Caco-2 (cell line): ENCODE measurements around the gene FAM200B. TPM values are rescaled to one million over a fixed set of nuclear protein-coding genes. Genes with fewer than 3 reads are reported as not detected.

ENCODE experiments used
- BruUV-seq: library from RNA; stranded (reverse); fragments of 400-500 nt; replicated peaks from 2 replicates; lab custom pipeline; 2021; lab: Mats Ljungman, UMichigan
- CTCF ChIA-PET: fragments of 300-600 bp; sonication (Branson Sonifier 250); formaldehyde crosslinking; loops from one replicate; lab custom pipeline; 2022; ENCODE audit warnings: antibody characterized with exemption; lab: Charles Lee
- POLR2A ChIA-PET: fragments of 300-600 bp; sonication (Branson Sonifier 250); formaldehyde crosslinking; loops from one replicate; lab custom pipeline; 2022; ENCODE audit warnings: antibody characterized with exemption; lab: Charles Lee
- DNase-seq, 2 experiments: peaks; one replicate each; pipeline versions ENCODE4 v3.0.0 to v3.0.0-alpha.2; 2020 to 2022
- H3K27me3 ChIP-seq: replicated peaks from 2 replicates; pipeline ENCODE4 v1.6.0; 2011; ENCODE audit warnings: low read length; ENCODE audit not compliant: control insufficient read depth, insufficient read depth
- H3K36me3 ChIP-seq: 2 replicates; pipeline ENCODE4 v1.5.1; 2011; ENCODE audit warnings: low read length; ENCODE audit not compliant: control insufficient read depth, insufficient read depth
- H3K4me1 ChIP-seq: fragments of 250-450 bp; sonication (Bioruptor Pico); 2 replicates; pipeline ENCODE4 v1.5.1; 2020; ENCODE audit warnings: mild to moderate bottlenecking
- H3K4me3 ChIP-seq: 2 replicates; pipeline ENCODE4 v1.5.1; 2011; ENCODE audit warnings: low read depth, mild to moderate bottlenecking, control low read depth, low read length
- H3K9me3 ChIP-seq: fragments of 250-450 bp; sonication (Bioruptor Pico); 2 replicates; pipeline ENCODE4 v1.5.1; 2020; ENCODE audit warnings: mild to moderate bottlenecking, moderate library complexity
- H3K27ac Mint-ChIP-seq: one replicate; pipeline ENCODE4 v1.8.0; 2022; ENCODE audit warnings: mixed read lengths; ENCODE audit not compliant: unreplicated experiment
- H3K27me3 Mint-ChIP-seq: one replicate; pipeline ENCODE4 v1.8.0; 2022; ENCODE audit warnings: mixed read lengths; ENCODE audit not compliant: insufficient read depth, unreplicated experiment
- H3K36me3 Mint-ChIP-seq: one replicate; pipeline ENCODE4 v1.8.0; 2022; ENCODE audit warnings: mild to moderate bottlenecking, mixed read lengths; ENCODE audit not compliant: insufficient read depth, unreplicated experiment
- H3K4me1 Mint-ChIP-seq: one replicate; pipeline ENCODE4 v1.8.0; 2022; ENCODE audit warnings: low read depth, mixed read lengths; ENCODE audit not compliant: unreplicated experiment
- H3K4me3 Mint-ChIP-seq: one replicate; pipeline ENCODE4 v1.8.0; 2022; ENCODE audit warnings: mild to moderate bottlenecking, moderate library complexity, mixed read lengths; ENCODE audit not compliant: unreplicated experiment
- H3K9me3 Mint-ChIP-seq: one replicate; pipeline ENCODE4 v1.8.0; 2022; ENCODE audit warnings: mixed read lengths; ENCODE audit not compliant: unreplicated experiment
- intact Hi-C: fragments of 100-400 bp; cut with micrococcal nuclease; formaldehyde crosslinking; loops from one replicate; pipeline ENCODE4 v1.10.0; 2022; ENCODE audit not compliant: unreplicated experiment
- total RNA-seq: library from RNA; stranded (reverse); gene quantifications from 2 replicates; pipeline ENCODE4 v1.2.3, GENCODE V29; 2022
- TF ChIP-seq, protein P1 (sequence below), 2 experiments: fragments of 200-600 bp in 1 of 2; IDR thresholded peaks; 1 replicate in 1 of 2; 2 replicates in 1 of 2; pipeline versions ENCODE4 v1.5.1 to v1.8.0; 2011 to 2022; ENCODE audit warnings: antibody characterized with exemption in 1 of 2, control low read depth in 1 of 2, inconsistent platforms in 1 of 2, low read depth in 1 of 2, low read length in 1 of 2, mild to moderate bottlenecking in 1 of 2, moderate library complexity in 1 of 2; ENCODE audit not compliant: insufficient read depth in 1 of 2, severe bottlenecking in 1 of 2, unreplicated experiment in 1 of 2

Gene FAM200B
- total RNA-seq, 1 experiment from 2014 or later: 15.5 TPM

DNA sequence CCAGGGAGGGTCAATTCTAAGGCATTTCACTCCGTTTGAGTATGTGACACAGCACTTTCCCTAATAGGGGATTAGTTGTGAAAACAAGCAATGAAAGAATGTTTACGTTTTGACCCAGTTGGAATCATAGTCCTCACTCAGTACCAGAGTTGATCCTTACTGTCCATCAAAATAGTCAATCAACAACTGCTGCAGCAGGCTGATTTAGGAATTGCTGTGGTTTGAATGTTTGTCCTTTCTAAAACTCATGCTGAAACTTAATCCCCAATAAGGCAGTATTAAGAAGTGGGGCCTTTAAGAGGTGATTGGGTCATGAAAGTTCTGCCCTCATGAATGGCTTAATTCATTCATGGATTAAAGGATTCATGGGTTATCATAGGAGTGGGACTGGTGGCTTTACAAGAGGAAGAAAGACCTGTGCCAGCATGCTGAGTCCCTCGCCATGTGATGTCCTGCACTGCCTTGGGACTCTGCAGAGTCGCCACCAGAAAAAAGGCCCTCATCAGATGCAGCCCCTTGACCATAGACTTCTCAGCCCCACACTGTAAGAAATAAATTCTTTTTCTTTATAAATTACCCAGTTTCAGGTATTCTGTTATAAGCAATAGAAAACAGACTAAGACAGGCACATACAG lies 23.4 kb upstream of the FAM200B start:
- H3K27me3 Mint-ChIP-seq: no peaks in the 10 kb centered on the region
- Histone ChIP-seq H3K4me1 (peaks cover 6% of the 10 kb centered on the region), H3K9me3 (no peaks in the 10 kb centered on the region), H3K36me3 (no peaks in the 10 kb centered on the region), H3K4me3 (no peak overlapping the region), H3K27me3 (no peaks in the 10 kb centered on the region)
- CTCF ChIA-PET: no interaction called here
- peaks cover 23% of the 10 kb centered on the region for H3K36me3 Mint-ChIP-seq
- TF ChIP-seq, protein P1, sequence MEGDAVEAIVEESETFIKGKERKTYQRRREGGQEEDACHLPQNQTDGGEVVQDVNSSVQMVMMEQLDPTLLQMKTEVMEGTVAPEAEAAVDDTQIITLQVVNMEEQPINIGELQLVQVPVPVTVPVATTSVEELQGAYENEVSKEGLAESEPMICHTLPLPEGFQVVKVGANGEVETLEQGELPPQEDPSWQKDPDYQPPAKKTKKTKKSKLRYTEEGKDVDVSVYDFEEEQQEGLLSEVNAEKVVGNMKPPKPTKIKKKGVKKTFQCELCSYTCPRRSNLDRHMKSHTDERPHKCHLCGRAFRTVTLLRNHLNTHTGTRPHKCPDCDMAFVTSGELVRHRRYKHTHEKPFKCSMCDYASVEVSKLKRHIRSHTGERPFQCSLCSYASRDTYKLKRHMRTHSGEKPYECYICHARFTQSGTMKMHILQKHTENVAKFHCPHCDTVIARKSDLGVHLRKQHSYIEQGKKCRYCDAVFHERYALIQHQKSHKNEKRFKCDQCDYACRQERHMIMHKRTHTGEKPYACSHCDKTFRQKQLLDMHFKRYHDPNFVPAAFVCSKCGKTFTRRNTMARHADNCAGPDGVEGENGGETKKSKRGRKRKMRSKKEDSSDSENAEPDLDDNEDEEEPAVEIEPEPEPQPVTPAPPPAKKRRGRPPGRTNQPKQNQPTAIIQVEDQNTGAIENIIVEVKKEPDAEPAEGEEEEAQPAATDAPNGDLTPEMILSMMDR (IDR thresholded peaks at IDR 0.05; ENCODE audit: insufficient read depth in 1 of 2, low read depth in 1 of 2, low read length in 1 of 2, severe bottlenecking in 1 of 2, unreplicated experiment in 1 of 2): no peak
- POLR2A ChIA-PET: no interaction called here
- intact Hi-C loops: loop anchor here (10.0 kb wide), 1 partner anchor 423 kb away; no protein-coding TSS in a partner anchor
- H3K4me1 Mint-ChIP-seq: peaks cover 6% of the 10 kb centered on the region
- H3K27ac Mint-ChIP-seq: no peak overlapping the region
- no peak overlapping the region for H3K4me3 Mint-ChIP-seq
- no peak for DNase-seq
- no TSS peak for BruUV-seq
- no peaks in the 10 kb centered on the region for H3K9me3 Mint-ChIP-seq

DNA sequence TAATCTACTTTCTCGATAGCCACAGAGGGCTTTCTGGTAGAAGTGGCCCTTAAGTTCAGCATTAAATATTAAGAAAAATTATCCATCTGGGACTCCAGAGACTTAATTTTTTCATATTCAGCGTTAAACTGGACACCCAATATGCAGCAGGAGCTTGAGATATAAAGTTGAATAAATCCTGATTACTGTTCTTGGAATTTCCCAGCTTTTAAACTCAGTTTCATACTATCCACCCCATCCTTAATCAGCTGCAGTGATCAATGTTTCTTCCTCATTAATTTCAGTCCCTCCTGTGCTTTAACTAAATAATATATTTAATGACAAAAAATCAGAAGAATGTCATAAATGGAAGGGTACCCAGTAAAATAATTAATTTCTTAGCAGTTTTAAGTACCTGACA lies 22.8 kb upstream of the FAM200B start:
- no TSS peak for BruUV-seq
- POLR2A ChIA-PET: no interaction called here

DNA sequence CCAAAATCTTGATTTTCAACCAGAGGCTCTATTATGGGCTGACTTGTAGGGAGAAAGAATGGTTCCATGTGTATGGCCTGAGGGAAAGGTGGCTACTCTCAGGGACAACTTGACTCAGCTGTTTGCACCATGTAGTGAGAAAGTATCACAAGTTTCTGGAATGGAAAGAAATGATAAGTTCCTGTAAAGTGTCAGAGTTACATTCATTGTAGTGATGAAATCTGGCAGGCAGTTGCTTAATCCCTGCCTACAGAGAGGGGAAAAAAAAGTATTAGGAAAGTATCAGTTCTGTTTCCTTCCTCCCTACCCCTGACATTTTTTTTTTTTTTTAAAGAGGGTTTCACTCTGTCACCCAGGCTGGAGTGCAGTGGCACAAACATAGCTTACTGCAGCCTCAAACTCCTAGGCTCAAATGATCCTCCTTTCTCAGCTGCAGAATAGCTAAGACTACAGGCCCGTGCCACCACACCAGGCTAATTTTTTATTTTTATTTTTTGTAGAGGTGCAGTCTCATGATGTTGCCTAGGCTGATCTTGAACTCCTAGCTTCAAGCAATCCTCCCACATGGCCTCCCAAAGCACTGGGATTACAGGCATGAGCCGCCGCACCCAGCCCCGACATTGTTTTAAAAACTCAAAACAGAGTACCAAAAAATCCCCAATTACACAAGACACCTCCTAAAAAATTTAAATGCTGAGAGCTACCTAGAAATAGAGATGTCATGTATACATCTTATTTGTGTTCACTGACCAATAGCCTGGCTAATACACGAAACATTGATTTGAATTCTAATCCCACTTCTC lies 21.7 kb upstream of the FAM200B start:
- Histone ChIP-seq H3K4me1 (peaks cover 6% of the 10 kb centered on the region), H3K9me3 (no peaks in the 10 kb centered on the region), H3K27me3 (no peaks in the 10 kb centered on the region), H3K4me3 (no peak overlapping the region), H3K36me3 (no peaks in the 10 kb centered on the region)
- DNase-seq: no peak
- TF ChIP-seq, protein P1 (IDR thresholded peaks at IDR 0.05; ENCODE audit: insufficient read depth in 1 of 2, low read depth in 1 of 2, low read length in 1 of 2, severe bottlenecking in 1 of 2, unreplicated experiment in 1 of 2): no peak
- no TSS peak for BruUV-seq
- Mint-ChIP-seq H3K9me3 (no peaks in the 10 kb centered on the region), H3K4me3 (no peak overlapping the region), H3K27ac (no peak overlapping the region), H3K4me1 (peaks cover 6% of the 10 kb centered on the region), H3K27me3 (no peaks in the 10 kb centered on the region), H3K36me3 (peaks cover 20% of the 10 kb centered on the region)
- POLR2A ChIA-PET: no interaction called here
- intact Hi-C loops: loop anchor here (10.0 kb wide), 1 partner anchor 425 kb away; no protein-coding TSS in a partner anchor
- CTCF ChIA-PET: no interaction called here

More for the DNA sequence above, 22.8 kb upstream of the FAM200B start:
- Mint-ChIP-seq H3K27ac (no peak overlapping the region), H3K9me3 (no peaks in the 10 kb centered on the region), H3K4me3 (no peak overlapping the region), H3K36me3 (peaks cover 23% of the 10 kb centered on the region), H3K4me1 (peaks cover 6% of the 10 kb centered on the region), H3K27me3 (no peaks in the 10 kb centered on the region)
- intact Hi-C loops: loop anchor here (10.0 kb wide), 1 partner anchor 424 kb away; no protein-coding TSS in a partner anchor
- no peaks in the 10 kb centered on the region for H3K9me3 ChIP-seq
- H3K4me3 ChIP-seq: no peak overlapping the region
- CTCF ChIA-PET: no interaction called here
- H3K4me1 ChIP-seq: peaks cover 6% of the 10 kb centered on the region
- no peaks in the 10 kb centered on the region for H3K36me3 ChIP-seq
- no peaks in the 10 kb centered on the region for H3K27me3 ChIP-seq
- no peak for DNase-seq
- TF ChIP-seq, protein P1 (IDR thresholded peaks at IDR 0.05; ENCODE audit: insufficient read depth in 1 of 2, low read depth in 1 of 2, low read length in 1 of 2, severe bottlenecking in 1 of 2, unreplicated experiment in 1 of 2): no peak
